Suprapubic skin (tissue), 4 donors: ENCODE results near the gene MYO18A. TPM values are rescaled to one million over a fixed set of nuclear protein-coding genes. Genes with fewer than 3 reads are reported as not detected.

ENCODE experiments used
- DNase-seq, 2 donors: peaks; one replicate each; pipeline ENCODE4 v3.0.0-alpha.2; 2019; ENCODE audit warnings: low spot score in 2 of 2
- H3K27ac ChIP-seq: fragments of 200-600 bp; sonication (generic); one replicate; pipeline ENCODE4 v1.5.1; 2019
- H3K27me3 ChIP-seq: fragments of 200-600 bp; sonication (generic); one replicate; pipeline ENCODE4 v1.5.1; 2019
- H3K36me3 ChIP-seq: fragments of 200-600 bp; sonication (generic); one replicate; pipeline ENCODE4 v1.5.1; 2019
- H3K4me1 ChIP-seq: fragments of 200-600 bp; sonication (generic); one replicate; pipeline ENCODE4 v1.5.1; 2019
- H3K4me3 ChIP-seq: fragments of 200-600 bp; sonication (generic); one replicate; pipeline ENCODE4 v1.5.1; 2019; ENCODE audit warnings: mild to moderate bottlenecking
- H3K9me3 ChIP-seq: fragments of 200-600 bp; sonication (generic); one replicate; pipeline ENCODE4 v1.5.1; 2019
- CTCF ChIP-seq, 2 donors: fragments of 200-600 bp in 1 of 2; fragments of 450-650 bp in 1 of 2; sonication (generic) in 1 of 2; IDR thresholded peaks; one replicate each; pipeline ENCODE4 v1.5.1; 2016 to 2019; ENCODE audit warnings: antibody characterized with exemption in 2 of 2, mild to moderate bottlenecking in 1 of 2, moderate library complexity in 1 of 2
- EP300 ChIP-seq: sonication (generic); formaldehyde crosslinking; IDR thresholded peaks from one replicate; pipeline ENCODE4 v1.6.1; 2017; ENCODE audit warnings: antibody characterized with exemption
- POLR2A ChIP-seq, 2 donors: fragments of 450-650 bp; IDR thresholded peaks; one replicate each; pipeline ENCODE4 v1.6.1; 2017; ENCODE audit warnings: antibody characterized with exemption in 2 of 2, mild to moderate bottlenecking in 2 of 2, moderate library complexity in 2 of 2
- POLR2AphosphoS5 ChIP-seq, 3 donors: sonication (generic); formaldehyde crosslinking; IDR thresholded peaks; one replicate each; pipeline ENCODE4 v1.6.1; 2017; ENCODE audit warnings: antibody characterized with exemption in 3 of 3
- WGBS: methylation state at CpG from one replicate; pipeline ENCODE4 v1.1.5; 2018; 5-methylcytosine and 5-hydroxymethylcytosine counted together
- total RNA-seq, 4 donors: library from RNA; depleted of rRNA; stranded (reverse); fragments of >200 nt; gene quantifications; one replicate each; pipeline ENCODE4 v1.1.0, GENCODE V29; 2016

Gene MYO18A
- total RNA-seq, 4 donors from 2014 or later = 87.6 to 253 (median 106) TPM

- Histone ChIP-seq H3K27ac (peak overlapping the region; percentile 49), H3K4me3 (no peak overlapping the region), H3K9me3 (no peaks in the 10 kb centered on the region), H3K4me1 (peaks cover 14% of the 10 kb centered on the region), H3K36me3 (peaks cover 11% of the 10 kb centered on the region), H3K27me3 (no peaks in the 10 kb centered on the region)
- WGBS = 56% methylated on average over 9 of the region's 9 CpGs
- TF ChIP-seq CTCF (IDR thresholded peaks at IDR 0.05) = no peak
- TF ChIP-seq POLR2A (IDR thresholded peaks at IDR 0.05) = no peak
- no peak for TF ChIP-seq POLR2AphosphoS5 (IDR thresholded peaks at IDR 0.05)
- TF ChIP-seq EP300 = no peak
- no peak for DNase-seq
These were observed 48.1 kb downstream of the MYO18A start for GRCh38 chr17:29131814-29132682.

- DNase-seq = no peak
- TF ChIP-seq EP300 (no peak), POLR2A (IDR thresholded peaks at IDR 0.05) (no peak), POLR2AphosphoS5 (IDR thresholded peaks at IDR 0.05) (no peak), CTCF (IDR thresholded peaks at IDR 0.05) (no peak)
- Histone ChIP-seq H3K9me3 (no peaks in the 10 kb centered on the region), H3K4me3 (no peak overlapping the region), H3K36me3 (peaks cover 11% of the 10 kb centered on the region), H3K27ac (no peak overlapping the region), H3K4me1 (peaks cover 35% of the 10 kb centered on the region), H3K27me3 (no peaks in the 10 kb centered on the region)
- WGBS = 57% methylated on average over 3 of the region's 4 CpGs
These were observed 50.5 kb downstream of the MYO18A start for GRCh38 chr17:29129731-29130130.

- 83% methylated on average over 4 of the region's 10 CpGs for WGBS
- H3K36me3 ChIP-seq = peaks cover 11% of the 10 kb centered on the region
- H3K4me3 ChIP-seq = no peak overlapping the region
- peaks cover 35% of the 10 kb centered on the region for H3K4me1 ChIP-seq
- no peak for DNase-seq
- TF ChIP-seq POLR2A (IDR thresholded peaks at IDR 0.05) = no peak
- TF ChIP-seq CTCF (IDR thresholded peaks at IDR 0.05) = no peak
- no peak for TF ChIP-seq POLR2AphosphoS5 (IDR thresholded peaks at IDR 0.05)
- no peak for TF ChIP-seq EP300
- no peaks in the 10 kb centered on the region for H3K9me3 ChIP-seq
- H3K27ac ChIP-seq = no peak overlapping the region
- no peaks in the 10 kb centered on the region for H3K27me3 ChIP-seq
These were observed 52.4 kb downstream of the MYO18A start for GRCh38 chr17:29127840-29128239.

GRCh38 chr17:29126268-29126930 lies 53.8 kb downstream of the MYO18A start:
- DNase-seq = no peak
- peaks cover 28% of the 10 kb centered on the region for H3K4me1 ChIP-seq
- no peak overlapping the region for H3K4me3 ChIP-seq
- peaks cover 19% of the 10 kb centered on the region for H3K36me3 ChIP-seq
- TF ChIP-seq CTCF (IDR thresholded peaks at IDR 0.05) = no peak
- no peak for TF ChIP-seq POLR2A (IDR thresholded peaks at IDR 0.05)
- TF ChIP-seq EP300 = no peak
- no peak for TF ChIP-seq POLR2AphosphoS5 (IDR thresholded peaks at IDR 0.05)
- 78% methylated on average over 7 of the region's 8 CpGs for WGBS
- H3K9me3 ChIP-seq = no peaks in the 10 kb centered on the region
- no peaks in the 10 kb centered on the region for H3K27me3 ChIP-seq
- no peak overlapping the region for H3K27ac ChIP-seq

- Histone ChIP-seq H3K4me1 (peaks cover 28% of the 10 kb centered on the region), H3K36me3 (peaks cover 27% of the 10 kb centered on the region), H3K4me3 (no peak overlapping the region), H3K9me3 (no peaks in the 10 kb centered on the region), H3K27ac (no peak overlapping the region), H3K27me3 (no peaks in the 10 kb centered on the region)
- DNase-seq = no peak
- 93% methylated on average over 3 of the region's 9 CpGs for WGBS
- TF ChIP-seq EP300 (no peak), POLR2AphosphoS5 (IDR thresholded peaks at IDR 0.05) (no peak), POLR2A (IDR thresholded peaks at IDR 0.05) (no peak), CTCF (IDR thresholded peaks at IDR 0.05) (no peak)
These were observed 54.5 kb downstream of the MYO18A start for GRCh38 chr17:29125651-29126050.
